GM23248 (cell line): ENCODE data around the gene TMEM50B. TPM values are rescaled to one million over a fixed set of nuclear protein-coding genes. Genes with fewer than 3 reads are reported as not detected.

Experiments used
- DNase-seq: peaks from one replicate; pipeline ENCODE4 v3.0.0-alpha.2; 2015
- H2AFZ ChIP-seq: fragments of 200-600 bp; sonication (generic); 2 replicates; pipeline ENCODE4 v1.6.1; 2016; ENCODE audit warnings: antibody characterized with exemption
- H3F3A ChIP-seq: fragments of 200-600 bp; sonication (generic); 2 replicates; pipeline ENCODE4 v1.6.1; 2016; ENCODE audit warnings: mild to moderate bottlenecking, antibody characterized with exemption, mixed run types; ENCODE audit not compliant: insufficient read depth
- H3K27ac ChIP-seq: fragments of 200-600 bp; sonication (generic); 2 replicates; pipeline ENCODE4 v1.5.1; 2016; ENCODE audit warnings: mild to moderate bottlenecking
- H3K27me3 ChIP-seq: fragments of 200-600 bp; sonication (generic); replicated peaks from 2 replicates; pipeline ENCODE4 v1.6.1; 2016; ENCODE audit warnings: mild to moderate bottlenecking; ENCODE audit not compliant: insufficient read depth
- H3K36me3 ChIP-seq: fragments of 200-600 bp; sonication (generic); 2 replicates; pipeline ENCODE4 v1.6.1; 2016; ENCODE audit warnings: low read depth, mild to moderate bottlenecking
- H3K4me1 ChIP-seq: fragments of 200-600 bp; sonication (generic); 2 replicates; pipeline ENCODE4 v1.6.1; 2016; ENCODE audit warnings: mild to moderate bottlenecking; ENCODE audit not compliant: insufficient read depth
- H3K4me2 ChIP-seq: fragments of 200-600 bp; sonication (generic); one replicate; pipeline ENCODE4 v1.6.1; 2016; ENCODE audit warnings: mild to moderate bottlenecking; ENCODE audit not compliant: unreplicated experiment
- H3K4me3 ChIP-seq: fragments of 200-600 bp; sonication (generic); 2 replicates; pipeline ENCODE4 v1.5.1; 2016; ENCODE audit warnings: mild to moderate bottlenecking
- H3K79me2 ChIP-seq: fragments of 200-600 bp; sonication (generic); 2 replicates; pipeline ENCODE4 v1.6.1; 2016; ENCODE audit warnings: mild to moderate bottlenecking; ENCODE audit not compliant: insufficient read depth
- H3K9ac ChIP-seq: fragments of 200-600 bp; sonication (generic); 2 replicates; pipeline ENCODE4 v1.6.1; 2016; ENCODE audit warnings: mild to moderate bottlenecking
- H3K9me2 ChIP-seq: fragments of 200-600 bp; sonication (generic); 2 replicates; pipeline ENCODE4 v1.6.1; 2016; ENCODE audit warnings: mixed run types, mild to moderate bottlenecking, moderate library complexity; ENCODE audit not compliant: insufficient read depth
- H3K9me3 ChIP-seq: fragments of 200-600 bp; sonication (generic); one replicate; pipeline ENCODE4 v1.6.1; 2017; ENCODE audit warnings: low read depth
- H4K20me1 ChIP-seq: fragments of 200-600 bp; sonication (generic); 2 replicates; pipeline ENCODE4 v1.6.0; 2016; ENCODE audit not compliant: insufficient read depth
- EZH2 ChIP-seq: fragments of 200-600 bp; sonication (generic); IDR thresholded peaks from 2 replicates; pipeline ENCODE4 v1.6.1; 2018; ENCODE audit warnings: antibody characterized with exemption, mild to moderate bottlenecking; ENCODE audit not compliant: insufficient read depth, poor library complexity, severe bottlenecking
- EZH2phosphoT487 ChIP-seq: fragments of 200-600 bp; sonication (generic); IDR thresholded peaks from 2 replicates; pipeline ENCODE4 v1.6.1; 2018; ENCODE audit warnings: antibody characterized with exemption, moderate library complexity, mild to moderate bottlenecking, low read depth; ENCODE audit not compliant: insufficient read depth
- WGBS, 2 experiments: methylation state at CpG; one replicate each; pipeline ENCODE4 v1.1.6; 2015 to 2017; ENCODE audit warnings: low lambda C conversion rate in 2 of 2, low coverage in 1 of 2; ENCODE audit errors: missing lambda C conversion rate in 2 of 2; 5-methylcytosine and 5-hydroxymethylcytosine counted together
- in situ Hi-C: fragments of 300-500 bp; cut with MboI; formaldehyde crosslinking; loops from 2 replicates; pipeline ENCODE4 v1.15.0; 2020
- polyA plus RNA-seq: library from polyadenylated mRNA; unstranded; fragments of >200 nt; fragmentation: Nextera tagmentation; extraction: Ambion mirVana; gene quantifications from 2 replicates; pipeline ENCODE4 v1.2.1, GENCODE V29; 2016
- total RNA-seq: library from RNA; depleted of rRNA; stranded (reverse); fragments of >200 nt; shearing (Covaris generic); gene quantifications from 2 replicates; pipeline ENCODE4 v1.2.3, GENCODE V29; 2014

The TMEM50B gene
- total and polyA plus RNA-seq, 2 experiments from 2014 or later, result 35.1 to 43.9 TPM

GRCh38 chr21:33433001-33433400, 46.8 kb downstream of the TMEM50B start:
- TF ChIP-seq EZH2 (no peak), EZH2phosphoT487 (no peak)
- in situ Hi-C loops, result no loop called here
- 92 to 96% methylated on average over 8 of the region's 8 CpGs for WGBS, 2 experiments
- Histone ChIP-seq H3K4me3 (no peak overlapping the region), H2AFZ (no peak overlapping the region), H3F3A (peaks cover 41% of the 10 kb centered on the region), H3K36me3 (peaks cover 56% of the 10 kb centered on the region), H3K9me3 (no peaks in the 10 kb centered on the region), H3K9me2 (no peaks in the 10 kb centered on the region), H3K9ac (no peak overlapping the region), H3K27me3 (no peaks in the 10 kb centered on the region), H3K27ac (no peak overlapping the region), H3K79me2 (peaks cover 28% of the 10 kb centered on the region; the same call in 1 of the 2 replicates), H3K4me2 (no peak overlapping the region), H4K20me1 (no peaks in the 10 kb centered on the region), H3K4me1 (peaks cover 31% of the 10 kb centered on the region)
- DNase-seq, result no peak

- Histone ChIP-seq H3K9me2 (no peaks in the 10 kb centered on the region), H2AFZ (no peak overlapping the region), H3K36me3 (peaks cover 52% of the 10 kb centered on the region), H3K4me1 (peaks cover 31% of the 10 kb centered on the region), H3K79me2 (peaks cover 29% of the 10 kb centered on the region), H3K27ac (no peak overlapping the region), H3K9me3 (no peaks in the 10 kb centered on the region), H3F3A (peaks cover 41% of the 10 kb centered on the region), H3K27me3 (no peaks in the 10 kb centered on the region), H3K4me3 (no peak overlapping the region), H4K20me1 (no peaks in the 10 kb centered on the region), H3K9ac (no peak overlapping the region), H3K4me2 (no peak overlapping the region)
- 85 to 88% methylated on average over 6 of the region's 6 CpGs for WGBS, 2 experiments
- DNase-seq, result no peak
- TF ChIP-seq EZH2, result no peak
- TF ChIP-seq EZH2phosphoT487, result no peak
- in situ Hi-C loops, result no loop called here
These were observed 47.3 kb downstream of the TMEM50B start for GRCh38 chr21:33432496-33432895.

DNA sequence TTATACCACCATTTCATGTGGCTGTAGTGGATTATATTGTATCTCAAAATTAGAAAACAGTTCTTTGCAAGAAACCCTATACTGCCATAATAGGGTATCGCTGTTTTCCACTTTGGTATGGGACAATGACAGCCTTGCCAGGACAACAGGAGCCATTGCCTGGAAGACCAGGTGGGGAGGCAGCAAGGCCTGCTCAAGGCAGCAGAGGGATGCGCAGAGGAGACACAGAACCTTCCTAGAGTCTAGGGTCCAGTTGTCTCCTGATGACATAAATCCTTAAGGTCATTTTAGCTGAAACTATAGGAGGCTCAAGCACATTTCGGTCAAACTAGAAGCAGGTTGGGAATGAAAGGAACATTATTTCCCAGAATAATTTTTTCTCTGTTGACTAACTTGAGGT, 48.9 kb downstream of the TMEM50B start:
- Histone ChIP-seq H4K20me1 (no peaks in the 10 kb centered on the region), H3K27me3 (no peaks in the 10 kb centered on the region), H3K4me1 (peaks cover 31% of the 10 kb centered on the region), H3K9ac (no peak overlapping the region), H2AFZ (no peak overlapping the region), H3K4me3 (no peak overlapping the region), H3K9me3 (no peaks in the 10 kb centered on the region), H3K36me3 (peaks cover 48% of the 10 kb centered on the region), H3K4me2 (no peak overlapping the region), H3K9me2 (no peaks in the 10 kb centered on the region), H3K79me2 (peaks cover 39% of the 10 kb centered on the region), H3F3A (peaks cover 34% of the 10 kb centered on the region), H3K27ac (no peak overlapping the region)
- no peak for TF ChIP-seq EZH2phosphoT487
- TF ChIP-seq EZH2, result no peak
- DNase-seq, result no peak
- in situ Hi-C loops, result no loop called here
- 78 to 85% methylated on average over 3 of the region's 3 CpGs for WGBS, 2 experiments

DNA sequence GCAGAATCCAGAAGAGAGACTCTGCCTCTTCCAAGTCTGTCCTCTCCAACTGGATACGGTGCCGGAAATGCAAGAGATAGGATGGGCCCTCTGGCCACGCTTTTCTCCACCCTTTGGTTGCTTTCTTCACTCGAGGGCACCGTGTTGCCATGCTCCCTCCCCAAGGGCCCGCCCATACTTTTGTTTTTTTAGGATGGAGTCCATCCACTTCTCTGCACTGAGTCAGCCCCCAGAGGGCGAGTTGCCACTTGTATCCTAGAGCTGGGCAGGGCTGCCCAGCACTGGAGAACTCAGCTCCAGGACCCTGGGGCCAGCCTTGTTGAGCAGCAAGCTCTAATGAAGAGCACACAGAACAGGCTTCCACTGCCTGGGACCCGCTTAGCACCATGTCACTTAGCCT, 51.1 kb downstream of the TMEM50B start:
- WGBS, 2 experiments, result 53 to 59% methylated on average over 8 of the region's 8 CpGs
- in situ Hi-C loops, result no loop called here
- TF ChIP-seq EZH2, result no peak
- TF ChIP-seq EZH2phosphoT487, result no peak
- Histone ChIP-seq H3K27me3 (no peaks in the 10 kb centered on the region), H3K4me2 (no peak overlapping the region), H3K79me2 (peaks cover 61% of the 10 kb centered on the region), H3K9me2 (no peaks in the 10 kb centered on the region), H3F3A (peaks cover 14% of the 10 kb centered on the region), H3K36me3 (peaks cover 55% of the 10 kb centered on the region), H3K9me3 (no peaks in the 10 kb centered on the region), H3K9ac (no peak overlapping the region), H2AFZ (no peak overlapping the region), H3K4me1 (peaks cover 14% of the 10 kb centered on the region), H3K4me3 (no peak overlapping the region), H3K27ac (no peak overlapping the region), H4K20me1 (no peaks in the 10 kb centered on the region)
- peak; percentile 65 for DNase-seq

DNA sequence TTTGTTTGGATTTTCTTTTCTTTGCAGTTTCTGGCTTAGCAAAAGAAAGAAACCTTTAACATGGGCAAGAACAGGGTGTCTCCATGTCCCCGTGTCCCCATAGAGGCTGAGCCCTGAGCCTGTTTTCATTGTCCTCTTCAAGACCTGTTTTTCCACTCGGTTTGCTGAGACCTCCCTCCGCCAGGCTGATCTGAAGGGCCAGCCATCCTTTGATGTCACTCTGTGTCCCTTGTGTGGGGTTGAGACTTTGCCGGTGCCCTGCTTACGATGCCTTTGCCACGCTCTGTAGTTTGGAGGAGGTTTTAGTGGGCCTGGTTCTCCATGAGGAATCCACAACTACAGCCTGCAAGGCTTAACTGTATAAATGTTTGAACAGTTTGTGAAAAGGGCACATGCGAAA, 52.7 kb downstream of the TMEM50B start:
- no peak overlapping the region for H2AFZ ChIP-seq
- H3F3A ChIP-seq, result peaks cover 4% of the 10 kb centered on the region; the same call in 1 of the 2 replicates
- H3K9me2 ChIP-seq, result no peaks in the 10 kb centered on the region
- TF ChIP-seq EZH2phosphoT487 (no peak), EZH2 (no peak)
- no peak for DNase-seq
- H3K9me3 ChIP-seq, result no peaks in the 10 kb centered on the region
- H3K79me2 ChIP-seq, result peaks cover 74% of the 10 kb centered on the region
- H3K4me2 ChIP-seq, result no peak overlapping the region
- no peak overlapping the region for H3K9ac ChIP-seq
- in situ Hi-C loops, result no loop called here
- peaks cover 44% of the 10 kb centered on the region for H3K36me3 ChIP-seq
- no peaks in the 10 kb centered on the region for H4K20me1 ChIP-seq
- peaks cover 14% of the 10 kb centered on the region for H3K4me1 ChIP-seq
- no peaks in the 10 kb centered on the region for H3K27me3 ChIP-seq
- WGBS, 2 experiments, result 86% methylated on average over 7 of the region's 7 CpGs
- H3K4me3 ChIP-seq, result no peak overlapping the region
- no peak overlapping the region for H3K27ac ChIP-seq
